ENCODE measurements around the gene NHSL2.

GRCh38 chrX:72180539-72180938 lies 269.9 kb downstream of the NHSL2 start:
- TF ChIP-seq CTCF (IDR thresholded peaks at IDR 0.05; ENCODE audit: low read depth, low read length) (no peak), EZH2phosphoT487 (IDR thresholded peaks at IDR 0.05; ENCODE audit: low read depth) (no peak)
